Psoas muscle (tissue), 8 donors: Measurements from ENCODE around the gene SRD5A1. TPM values are rescaled to one million over a fixed set of nuclear protein-coding genes. Genes with fewer than 3 reads are reported as not detected.

ENCODE experiments used
- ATAC-seq, 4 donors: fragments of 200-7000 bp; cut with Tn5 transposase; one replicate each; pipeline ENCODE4 v1.9.1; 2020; ENCODE audit warnings: moderate library complexity in 3 of 4, mild to moderate bottlenecking in 2 of 4
- DNase-seq, 2 donors: peaks; one replicate each; pipeline ENCODE4 v3.0.0-alpha.2; 2020
- H3K27ac ChIP-seq: fragments of 200-600 bp; one replicate; pipeline ENCODE4 v1.8.0; 2022
- H3K27me3 ChIP-seq, 3 donors: fragments of 200-600 bp in 1 of 3; one replicate each; pipeline versions ENCODE4 v1.6.1 to v1.8.0; 2013 to 2022; ENCODE audit warnings: low read length in 2 of 3, mild to moderate bottlenecking in 2 of 3, moderate library complexity in 1 of 3; ENCODE audit not compliant: insufficient read depth in 3 of 3
- H3K36me3 ChIP-seq, 2 donors: fragments of 200-600 bp in 1 of 2; one replicate each; pipeline versions ENCODE4 v1.6.1 to v1.8.0; 2013 to 2022; ENCODE audit warnings: low read depth in 1 of 2, mild to moderate bottlenecking in 1 of 2, moderate library complexity in 1 of 2; ENCODE audit not compliant: insufficient read depth in 1 of 2
- H3K4me1 ChIP-seq: fragments of 200-600 bp; one replicate; pipeline ENCODE4 v1.8.0; 2022
- H3K4me3 ChIP-seq: fragments of 200-600 bp; one replicate; pipeline ENCODE4 v1.8.0; 2022; ENCODE audit warnings: mild to moderate bottlenecking
- H3K9me3 ChIP-seq: fragments of 200-600 bp; one replicate; pipeline ENCODE4 v1.8.0; 2022
- CTCF ChIP-seq: fragments of 200-600 bp; IDR thresholded peaks from one replicate; pipeline ENCODE4 v1.8.0; 2022; ENCODE audit warnings: antibody characterized with exemption
- WGBS, 3 donors: extraction: QIAGEN DNeasy Blood & Tissue Kit; methylation state at CpG; one replicate each; pipeline versions ENCODE4 v1.1.6 to v1.1.7; 2013; 5-methylcytosine and 5-hydroxymethylcytosine counted together
- intact Hi-C, 2 donors: fragments of 100-400 bp; cut with DNase I; formaldehyde crosslinking; loops; one replicate each; pipeline versions ENCODE4 v1.11.0 to v1.14.2; 2022
- polyA plus RNA-seq, 3 donors: library from polyadenylated mRNA; stranded (reverse); fragments of 200-250 nt; gene quantifications; one replicate each; pipeline ENCODE4 v1.2.3, GENCODE V29; 2013
- total RNA-seq, 4 donors: library from RNA; stranded (reverse); fragmentation: NEBNext Ultra II Directional in 2 of 4; extraction: Animal tissue kit (Norgen Biotek cat#: 25700) in 2 of 4; gene quantifications; one replicate each; pipeline versions ENCODE4 v1.2.1 to v1.2.4, GENCODE V29; 2021 to 2023
- donor health status: healthy with polysubstance abuse.
- donor health status: DM: no; HTN: no; CAD: no; lungs with moderate emphysema.
- donor health status: Bipolar disorder and iron deficiency.
- donor health status: healthy.
- donor health status: DM: yes; HTN: yes; CAD: no.
- donor health status: DM: no; HTN: no; CAD: no.
- donor health status: DM: no; HTN: no; CAD: no.
- donor health status: DM: yes; HTN: yes; CAD: no.

Gene SRD5A1
- total and polyA plus RNA-seq, 7 donors = 1.1 to 2.4 (median 1.7) TPM

DNA sequence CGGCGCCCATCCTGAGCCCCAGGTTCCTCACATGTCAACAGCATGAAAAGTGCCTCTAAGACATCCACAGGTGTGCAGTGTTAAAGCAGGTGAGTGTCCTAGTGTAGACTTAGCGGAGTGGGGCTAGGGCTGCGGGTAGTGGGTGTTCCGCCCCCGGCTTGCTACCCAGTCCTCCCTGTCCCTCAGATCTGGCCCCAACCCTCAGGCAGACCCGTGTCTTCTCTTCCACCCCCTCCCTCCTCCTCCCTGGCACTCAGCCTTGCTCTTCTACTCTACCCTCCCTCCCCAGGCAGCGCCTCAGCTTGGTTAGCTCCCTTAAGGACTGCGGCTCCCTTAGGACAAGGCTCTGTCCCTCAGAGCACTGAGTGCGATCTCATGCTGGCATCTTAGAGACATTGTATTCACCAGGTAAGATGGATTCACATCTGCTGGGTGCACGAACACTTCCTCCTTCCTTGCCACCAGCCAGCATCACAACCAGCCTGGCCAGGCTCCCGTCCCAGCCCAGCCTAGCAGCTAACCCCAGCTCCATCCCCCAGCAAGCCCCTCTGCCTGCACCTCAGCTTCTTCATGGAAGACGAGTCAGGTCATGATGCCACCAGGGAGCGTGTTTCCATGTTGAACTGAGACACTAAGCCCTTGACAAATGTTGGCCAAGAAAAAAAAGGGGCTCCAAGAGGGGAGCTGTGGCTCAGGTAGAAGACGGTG lies 47.1 kb upstream of the SRD5A1 start:
- intact Hi-C loops = no loop called here
- DNase-seq = peak in 1 of 2 donors; percentile 39
- Histone ChIP-seq H3K9me3 (no peaks in the 10 kb centered on the region), H3K27me3 (peaks cover 0 to 9% (median 0%) of the 10 kb centered on the region in 3 donors), H3K27ac (no peak overlapping the region), H3K4me3 (no peak overlapping the region), H3K36me3 (no peaks in the 10 kb centered on the region), H3K4me1 (no peaks in the 10 kb centered on the region)
- WGBS, 3 donors = 73 to 78% (median 76%) methylated on average over 15 of the region's 15 CpGs
- no peak for TF ChIP-seq CTCF
- no peak for ATAC-seq

DNA sequence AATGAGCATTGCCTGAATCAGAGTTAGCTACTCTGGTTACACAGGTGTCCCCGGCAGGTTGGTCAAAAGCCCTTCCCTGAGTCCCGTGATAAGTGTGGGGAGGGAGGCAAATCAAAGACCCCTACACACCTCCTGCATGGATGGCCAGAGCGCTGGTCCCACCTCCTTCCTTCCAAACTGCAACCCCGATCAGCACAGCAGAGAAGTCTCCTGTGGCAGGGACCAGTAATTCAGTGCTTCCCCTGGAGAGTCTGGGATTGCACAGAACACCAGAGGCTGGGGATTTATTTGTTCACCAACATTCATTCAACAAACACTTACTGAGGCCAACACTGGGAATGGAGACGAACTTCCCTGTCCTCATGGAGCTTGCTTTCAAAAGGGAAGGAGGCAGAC lies 46.6 kb upstream of the SRD5A1 start:
- TF ChIP-seq CTCF = no peak
- Histone ChIP-seq H3K4me3 (no peak overlapping the region), H3K36me3 (no peaks in the 10 kb centered on the region), H3K4me1 (no peaks in the 10 kb centered on the region), H3K27ac (no peak overlapping the region), H3K27me3 (peaks cover 0 to 9% (median 0%) of the 10 kb centered on the region in 3 donors), H3K9me3 (no peaks in the 10 kb centered on the region)
- intact Hi-C loops = no loop called here
- 73 to 83% (median 78%) methylated on average over 5 of the region's 5 CpGs for WGBS, 3 donors
- DNase-seq (no peak), ATAC-seq (no peak)

DNA sequence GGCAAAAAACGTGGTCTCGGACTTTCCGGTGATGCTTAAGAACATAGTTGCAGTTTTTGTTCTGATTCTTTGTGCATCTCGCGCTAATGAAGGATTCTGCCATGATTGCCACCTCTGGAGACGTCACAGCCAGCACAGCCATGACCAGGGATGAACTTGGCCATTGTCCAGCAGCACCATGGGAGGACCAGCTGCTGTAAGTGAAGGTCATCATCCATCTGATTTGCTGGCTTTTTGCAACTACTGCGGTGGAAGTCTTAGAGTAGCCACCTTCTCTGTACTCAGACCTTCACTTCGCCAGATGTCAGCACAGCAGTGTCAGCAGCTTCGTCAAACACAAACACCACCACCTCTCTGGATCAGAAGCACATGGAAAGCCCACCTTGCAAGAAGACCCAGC lies 46.1 kb upstream of the SRD5A1 start:
- ATAC-seq (no peak), DNase-seq (no peak)
- no peak overlapping the region for H3K27ac ChIP-seq
- H3K4me3 ChIP-seq = no peak overlapping the region
- no peaks in the 10 kb centered on the region for H3K4me1 ChIP-seq
- H3K9me3 ChIP-seq = no peaks in the 10 kb centered on the region
- intact Hi-C loops = no loop called here
- 76 to 82% (median 79%) methylated on average over 9 of the region's 9 CpGs for WGBS, 3 donors
- no peak for TF ChIP-seq CTCF
- H3K36me3 ChIP-seq = no peaks in the 10 kb centered on the region
- H3K27me3 ChIP-seq = peaks cover 0 to 9% (median 0%) of the 10 kb centered on the region in 3 donors

GRCh38 chr5:6590581-6590980 lies 42.7 kb upstream of the SRD5A1 start:
- H3K36me3 ChIP-seq = peaks cover 0 to 9% of the 10 kb centered on the region in 2 donors
- H3K27me3 ChIP-seq = no peaks in the 10 kb centered on the region
- H3K4me1 ChIP-seq = no peaks in the 10 kb centered on the region
- no peak overlapping the region for H3K27ac ChIP-seq
- no peak for ATAC-seq
- H3K9me3 ChIP-seq = no peaks in the 10 kb centered on the region
- 82 to 90% (median 83%) methylated on average over 2 of the region's 2 CpGs for WGBS, 3 donors
- intact Hi-C loops = no loop called here
- no peak for DNase-seq
- TF ChIP-seq CTCF = no peak
- H3K4me3 ChIP-seq = no peak overlapping the region
